HK-2 (cell line): Measurements from ENCODE around the gene PEAK3.

Experiments
- DNase-seq: peaks from one replicate; pipeline ENCODE4 v3.0.0-alpha.2; 2018; ENCODE audit not compliant: unreplicated experiment

Gene PEAK3

DNA sequence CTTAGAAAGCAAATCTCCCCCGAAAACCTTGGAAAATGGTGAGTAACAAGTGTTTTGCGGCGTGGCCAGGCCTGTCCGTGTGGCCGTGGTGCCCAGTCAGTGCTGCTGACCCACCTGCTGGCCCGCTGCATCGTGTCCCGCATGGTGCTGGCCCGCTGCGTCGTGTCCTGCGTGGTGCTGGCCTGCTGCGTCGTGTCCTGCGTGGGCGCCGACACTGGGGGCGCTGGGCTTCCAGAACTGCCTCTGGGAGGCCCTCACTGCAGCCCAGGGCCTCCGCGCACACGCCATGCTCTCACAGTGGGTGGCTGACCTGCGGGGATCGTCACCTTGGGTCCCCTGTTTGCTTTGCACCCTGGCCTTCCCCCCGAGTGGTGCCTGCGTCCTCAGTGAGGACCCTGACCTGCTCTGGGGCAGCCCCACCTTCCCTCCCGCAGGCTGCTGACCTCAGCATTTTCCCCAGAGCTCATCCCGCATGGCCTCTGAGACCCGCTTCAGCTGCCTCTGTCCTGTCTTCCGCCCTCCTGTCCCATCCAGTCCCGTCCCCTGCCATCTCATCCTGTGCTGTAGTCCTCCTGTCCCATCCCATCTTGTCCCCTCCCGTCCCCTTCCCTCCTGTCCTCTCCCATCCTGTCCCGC is 56.4 kb downstream of the PEAK3 start:
- DNase-seq, result no peak

GRCh38 chr19:2224754-2225349 is 57.1 kb downstream of the PEAK3 start:
- no peak for DNase-seq
